HG03139 (cell line): ENCODE measurements around the gene MMP11.

ENCODE experiments used
- ATAC-seq: cut with Tn5 transposase; IDR thresholded peaks from one replicate; pipeline ENCODE4 v1.9.1; 2021; ENCODE audit not compliant: unreplicated experiment

MMP11 gene

GRCh38 chr22:23828800-23829680 lies 56.4 kb downstream of the MMP11 start:
- ATAC-seq: no peak

- no peak for ATAC-seq
Measured at GRCh38 chr22:23829845-23830372, 57.3 kb downstream of the MMP11 start.

GRCh38 chr22:23831261-23831660 lies 58.6 kb downstream of the MMP11 start:
- ATAC-seq: no peak

GRCh38 chr22:23831781-23832180 lies 59.1 kb downstream of the MMP11 start:
- ATAC-seq: no peak

GRCh38 chr22:23832226-23833016 lies 59.8 kb downstream of the MMP11 start:
- no peak for ATAC-seq

- no peak for ATAC-seq
Measured at GRCh38 chr22:23833017-23833751, 60.5 kb downstream of the MMP11 start.
